HG02938 (cell line): ENCODE measurements around the gene KCTD5.
"Not testable (repeated sequence)": the region's sequence is repeated elsewhere in the genome, so short reads cannot be mapped to it uniquely, and the experiment has no call there.

Experiments
- ATAC-seq: cut with Tn5 transposase; IDR thresholded peaks from one replicate; pipeline ENCODE4 v1.9.1; 2021; ENCODE audit warnings: mild to moderate bottlenecking, moderate library complexity; ENCODE audit not compliant: unreplicated experiment

The KCTD5 gene

GRCh38 chr16:2696601-2697250 is 14.4 kb downstream of the KCTD5 start:
- not testable (repeated sequence) for ATAC-seq

GRCh38 chr16:2697401-2697948 is 15.2 kb downstream of the KCTD5 start:
- ATAC-seq = no peak

GRCh38 chr16:2698103-2698870 is 16.0 kb downstream of the KCTD5 start:
- no peak for ATAC-seq

- no peak for ATAC-seq
These were observed 16.8 kb downstream of the KCTD5 start for GRCh38 chr16:2698965-2699750.

- ATAC-seq = no peak
These were observed 17.7 kb downstream of the KCTD5 start for GRCh38 chr16:2699791-2700600.

GRCh38 chr16:2700786-2701185 is 18.5 kb downstream of the KCTD5 start:
- no peak for ATAC-seq

- ATAC-seq = no peak
These were observed 18.9 kb downstream of the KCTD5 start for GRCh38 chr16:2701272-2701671.

- no peak for ATAC-seq
These were observed 19.6 kb downstream of the KCTD5 start for GRCh38 chr16:2701713-2702437.

GRCh38 chr16:2702438-2702825 is 20.1 kb downstream of the KCTD5 start:
- ATAC-seq = no peak

GRCh38 chr16:2702871-2703745 is 20.8 kb downstream of the KCTD5 start:
- ATAC-seq = no peak

- no peak for ATAC-seq
These were observed 22.1 kb downstream of the KCTD5 start for GRCh38 chr16:2704166-2704982.

- no peak for ATAC-seq
These were observed 22.6 kb downstream of the KCTD5 start for GRCh38 chr16:2704983-2705275.

GRCh38 chr16:2705351-2705750 is 23.0 kb downstream of the KCTD5 start:
- ATAC-seq = no peak

GRCh38 chr16:2706085-2706484 is 23.8 kb downstream of the KCTD5 start:
- ATAC-seq = no peak

- ATAC-seq = no peak
These were observed 24.4 kb downstream of the KCTD5 start for GRCh38 chr16:2706611-2707311.

GRCh38 chr16:2707368-2708289 is 25.3 kb downstream of the KCTD5 start:
- ATAC-seq = no peak

- ATAC-seq = no peak
These were observed 25.9 kb downstream of the KCTD5 start for GRCh38 chr16:2708290-2708639.
